ENCODE data around the gene CILP.
"Not testable (repeated sequence)": the region's sequence is repeated elsewhere in the genome, so short reads cannot be mapped to it uniquely, and the experiment has no call there.

The CILP gene

GRCh38 chr15:65184868-65185717 is 26.2 kb downstream of the CILP start, which contains the start of gene CLPX:
Gene CLPX, minus strand, starts transcription at chr15:65185342. Its CDS starts 189 bp downstream, at chr15:65185153.
- in situ Hi-C loops (cut with MboI; ENCODE audit: low pct_unique_long_range_greater_than_20kb, low sequenced_read_pairs, unreplicated experiment): loop anchor here (25.0 kb wide), 1 partner anchor 102 kb away; the partner anchor contains the start of genes PARP16 and RNU5A-1
- peak; percentile 91 for DNase-seq (ENCODE audit: low spot score)
- TF ChIP-seq, protein P1, sequence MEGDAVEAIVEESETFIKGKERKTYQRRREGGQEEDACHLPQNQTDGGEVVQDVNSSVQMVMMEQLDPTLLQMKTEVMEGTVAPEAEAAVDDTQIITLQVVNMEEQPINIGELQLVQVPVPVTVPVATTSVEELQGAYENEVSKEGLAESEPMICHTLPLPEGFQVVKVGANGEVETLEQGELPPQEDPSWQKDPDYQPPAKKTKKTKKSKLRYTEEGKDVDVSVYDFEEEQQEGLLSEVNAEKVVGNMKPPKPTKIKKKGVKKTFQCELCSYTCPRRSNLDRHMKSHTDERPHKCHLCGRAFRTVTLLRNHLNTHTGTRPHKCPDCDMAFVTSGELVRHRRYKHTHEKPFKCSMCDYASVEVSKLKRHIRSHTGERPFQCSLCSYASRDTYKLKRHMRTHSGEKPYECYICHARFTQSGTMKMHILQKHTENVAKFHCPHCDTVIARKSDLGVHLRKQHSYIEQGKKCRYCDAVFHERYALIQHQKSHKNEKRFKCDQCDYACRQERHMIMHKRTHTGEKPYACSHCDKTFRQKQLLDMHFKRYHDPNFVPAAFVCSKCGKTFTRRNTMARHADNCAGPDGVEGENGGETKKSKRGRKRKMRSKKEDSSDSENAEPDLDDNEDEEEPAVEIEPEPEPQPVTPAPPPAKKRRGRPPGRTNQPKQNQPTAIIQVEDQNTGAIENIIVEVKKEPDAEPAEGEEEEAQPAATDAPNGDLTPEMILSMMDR (IDR thresholded peaks at IDR 0.05; ENCODE audit: extremely low read depth, insufficient read depth, missing control alignments): no peak

DNA sequence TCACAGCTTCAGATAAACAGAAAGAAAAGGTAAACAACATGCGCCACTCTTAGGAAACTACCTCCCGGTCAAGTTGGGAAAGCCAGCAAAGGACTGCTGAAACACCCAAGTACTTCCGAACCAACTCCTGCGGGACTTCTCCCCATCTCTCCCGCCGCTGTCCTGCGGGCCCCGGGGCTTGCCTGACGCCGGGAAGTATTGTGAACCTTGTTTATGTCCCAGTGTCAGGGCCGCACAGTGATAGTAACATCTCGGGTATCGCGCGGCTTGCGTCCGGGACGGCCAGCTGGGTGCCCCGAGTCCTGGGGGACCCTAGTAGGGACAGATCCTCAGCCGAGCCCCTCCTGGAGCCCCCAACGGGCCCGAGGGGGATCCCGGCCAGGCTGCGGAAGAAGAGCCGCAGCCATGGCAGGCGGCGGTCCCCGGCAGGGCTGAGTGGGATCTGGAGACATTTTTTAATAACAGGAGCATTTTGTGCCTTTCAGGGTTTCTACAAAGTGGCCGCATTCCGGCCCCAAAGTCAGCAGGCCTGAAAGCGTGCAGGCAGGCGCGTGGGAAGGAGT is 26.9 kb downstream of the CILP start:
- in situ Hi-C loops (cut with MboI; ENCODE audit: low pct_unique_long_range_greater_than_20kb, low sequenced_read_pairs, unreplicated experiment): loop anchor here (25.0 kb wide), 1 partner anchor 103 kb away; the partner anchor contains the start of genes PARP16 and RNU5A-1
- TF ChIP-seq, protein P1 (IDR thresholded peaks at IDR 0.05; ENCODE audit: extremely low read depth, insufficient read depth, missing control alignments): no peak
- DNase-seq (ENCODE audit: low spot score): peak; percentile 47

DNA sequence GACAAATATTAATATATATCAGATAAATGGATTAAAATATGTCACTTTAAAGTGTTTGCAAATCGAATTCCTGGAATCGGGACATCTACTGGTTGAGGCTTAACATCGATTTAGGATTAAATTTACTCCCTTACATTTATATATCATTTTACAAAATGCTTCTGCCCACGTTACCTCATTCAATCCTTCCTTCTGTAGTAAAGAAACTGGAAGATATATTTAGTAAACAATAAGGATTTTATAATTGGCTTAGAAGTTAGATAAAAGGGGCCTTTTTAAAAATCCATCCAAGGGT is 27.5 kb downstream of the CILP start:
- in situ Hi-C loops (cut with MboI; ENCODE audit: low pct_unique_long_range_greater_than_20kb, low sequenced_read_pairs, unreplicated experiment): loop anchor here (25.0 kb wide), 1 partner anchor 103 kb away; the partner anchor contains the start of genes PARP16 and RNU5A-1
- TF ChIP-seq, protein P1 (IDR thresholded peaks at IDR 0.05; ENCODE audit: extremely low read depth, insufficient read depth, missing control alignments): no peak
- no peak for DNase-seq (ENCODE audit: low spot score)

GRCh38 chr15:65182538-65182937 is 28.7 kb downstream of the CILP start:
- TF ChIP-seq, protein P1 (IDR thresholded peaks at IDR 0.05; ENCODE audit: extremely low read depth, insufficient read depth, missing control alignments): no peak
- no peak for DNase-seq (ENCODE audit: low spot score)
- in situ Hi-C loops (cut with MboI; ENCODE audit: low pct_unique_long_range_greater_than_20kb, low sequenced_read_pairs, unreplicated experiment): loop anchor here (25.0 kb wide), 1 partner anchor 105 kb away; the partner anchor contains the start of genes PARP16 and RNU5A-1

- in situ Hi-C loops (cut with MboI; ENCODE audit: low pct_unique_long_range_greater_than_20kb, low sequenced_read_pairs, unreplicated experiment): loop anchor here (25.0 kb wide), 1 partner anchor 106 kb away; the partner anchor contains the start of genes PARP16 and RNU5A-1
- DNase-seq (ENCODE audit: low spot score): not testable (repeated sequence)
These were observed 29.5 kb downstream of the CILP start for GRCh38 chr15:65181582-65182353.

- in situ Hi-C loops (cut with MboI; ENCODE audit: low pct_unique_long_range_greater_than_20kb, low sequenced_read_pairs, unreplicated experiment): loop anchor here (25.0 kb wide), 1 partner anchor 107 kb away; the partner anchor contains the start of genes PARP16 and RNU5A-1
- no peak for DNase-seq (ENCODE audit: low spot score)
- TF ChIP-seq, protein P1 (IDR thresholded peaks at IDR 0.05; ENCODE audit: extremely low read depth, insufficient read depth, missing control alignments): no peak
These were observed 31.1 kb downstream of the CILP start for GRCh38 chr15:65180167-65180566.

All from GM13977 (cell line).